Renal cortical epithelial cell (primary cell): ENCODE results near the gene PPP4R1. TPM values are rescaled to one million over a fixed set of nuclear protein-coding genes. Genes with fewer than 3 reads are reported as not detected.

Experiments
- DNase-seq: peaks from one replicate; pipeline ENCODE4 v3.0.0-alpha.2; 2011; ENCODE audit warnings: low read depth
- total RNA-seq: library from RNA; depleted of rRNA; stranded (reverse); fragments of >200 nt; gene quantifications from 2 replicates; pipeline ENCODE4 v1.2.3, GENCODE V29; 2014

The PPP4R1 gene
- total RNA-seq, 1 donor from 2014 or later = 166 TPM

GRCh38 chr18:9507565-9508088, 106.7 kb downstream of the PPP4R1 start:
- no peak for DNase-seq

- DNase-seq = peak; percentile 33
These were observed 108.1 kb downstream of the PPP4R1 start for GRCh38 chr18:9506046-9506792.

Other genes with a start within 250 kb of the PPP4R1 start
- gene RALBP1, start 139.0 kb downstream of the PPP4R1 start, total RNA-seq = 114 and 131 TPM in 2 replicates
- 22.6 and 28.1 TPM in 2 replicates for gene RAB31, start 93.7 kb upstream of the PPP4R1 start, total RNA-seq